ENCODE results near the gene TRIM13. TPM values are rescaled to one million over a fixed set of nuclear protein-coding genes. Genes with fewer than 3 reads are reported as not detected.

TRIM13 gene
- total and polyA plus RNA-seq, 2 donors (not counting 1 experiment from before 2014, with no cell fraction given): 28.9 to 45.9 TPM

DNA sequence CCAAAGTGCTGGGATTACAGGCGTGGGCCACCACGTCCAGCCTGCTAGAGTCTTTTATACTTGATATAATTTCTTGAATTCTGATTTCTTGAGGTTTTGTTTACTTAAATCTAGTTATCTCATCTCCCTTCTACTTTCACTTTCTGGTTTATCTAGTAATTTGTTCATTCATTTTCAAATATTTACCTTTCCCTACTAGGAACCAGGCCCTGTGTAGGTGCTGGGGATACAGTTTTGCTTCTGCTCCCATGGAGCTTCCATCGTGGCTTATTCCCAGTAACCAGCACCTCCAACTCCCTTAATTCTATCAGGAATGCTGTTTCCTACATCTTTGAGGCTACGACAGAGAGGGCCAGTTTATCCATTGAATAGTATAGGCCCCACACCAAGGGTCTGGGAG, 24.1 kb upstream of the TRIM13 start:
- peaks cover 4% of the 10 kb centered on the region for H3K4me1 Mint-ChIP-seq
- CTCF ChIA-PET: interaction anchor here (0.9 to 7.7 kb wide), 4 partner anchors 615 to 1098 kb away, joined by 3 to 85 read pairs (median 4); no protein-coding TSS in a partner anchor
- Histone ChIP-seq H3K9me3 (ENCODE audit: control extremely low read depth in 1 of 3, control insufficient read depth in 2 of 3, insufficient read depth in 1 of 3, low read length in 2 of 3) (no peaks in the 10 kb centered on the region), H3K27me3 (replicated peaks in 1 of 4; ENCODE audit: control extremely low read depth in 1 of 4, control insufficient read depth in 3 of 4, insufficient read depth in 4 of 4, low read length in 3 of 4) (no peaks in the 10 kb centered on the region), H2AFZ (ENCODE audit: insufficient read depth, low read depth, low read length, poor library complexity, severe bottlenecking) (no peak overlapping the region), H3K79me2 (ENCODE audit: control insufficient read depth, insufficient read depth, low read length) (no peaks in the 10 kb centered on the region), H3K27ac (ENCODE audit: low read length in 2 of 2) (no peak overlapping the region), H3K4me2 (replicated peaks; ENCODE audit: low read depth, low read length, poor library complexity, severe bottlenecking) (no peak overlapping the region), H3K36me3 (replicated peaks in 1 of 2; ENCODE audit: control extremely low read depth in 1 of 2, control insufficient read depth in 1 of 2, extremely low read depth in 1 of 2, insufficient read depth in 2 of 2, low read length in 1 of 2) (no peaks in the 10 kb centered on the region), H3K4me3 (ENCODE audit: control extremely low read depth in 1 of 5, extremely low read depth in 1 of 5, insufficient read depth in 1 of 5, low read depth in 2 of 5, low read length in 4 of 5) (no peak overlapping the region), H3K9ac (ENCODE audit: low read length) (no peak overlapping the region), H3K4me1 (ENCODE audit: control insufficient read depth in 2 of 2, insufficient read depth in 2 of 2, low read length in 2 of 2) (peaks cover 0 to 4% of the 10 kb centered on the region in 2 donors), H4K20me1 (ENCODE audit: control insufficient read depth, insufficient read depth, low read length, poor library complexity, severe bottlenecking) (no peaks in the 10 kb centered on the region)
- TF ChIP-seq EZH2 (IDR thresholded peaks at IDR 0.05; ENCODE audit: borderline replicate concordance, insufficient read depth, low read depth, low read length, poor library complexity, severe bottlenecking): no peak
- TF ChIP-seq, protein P1, sequence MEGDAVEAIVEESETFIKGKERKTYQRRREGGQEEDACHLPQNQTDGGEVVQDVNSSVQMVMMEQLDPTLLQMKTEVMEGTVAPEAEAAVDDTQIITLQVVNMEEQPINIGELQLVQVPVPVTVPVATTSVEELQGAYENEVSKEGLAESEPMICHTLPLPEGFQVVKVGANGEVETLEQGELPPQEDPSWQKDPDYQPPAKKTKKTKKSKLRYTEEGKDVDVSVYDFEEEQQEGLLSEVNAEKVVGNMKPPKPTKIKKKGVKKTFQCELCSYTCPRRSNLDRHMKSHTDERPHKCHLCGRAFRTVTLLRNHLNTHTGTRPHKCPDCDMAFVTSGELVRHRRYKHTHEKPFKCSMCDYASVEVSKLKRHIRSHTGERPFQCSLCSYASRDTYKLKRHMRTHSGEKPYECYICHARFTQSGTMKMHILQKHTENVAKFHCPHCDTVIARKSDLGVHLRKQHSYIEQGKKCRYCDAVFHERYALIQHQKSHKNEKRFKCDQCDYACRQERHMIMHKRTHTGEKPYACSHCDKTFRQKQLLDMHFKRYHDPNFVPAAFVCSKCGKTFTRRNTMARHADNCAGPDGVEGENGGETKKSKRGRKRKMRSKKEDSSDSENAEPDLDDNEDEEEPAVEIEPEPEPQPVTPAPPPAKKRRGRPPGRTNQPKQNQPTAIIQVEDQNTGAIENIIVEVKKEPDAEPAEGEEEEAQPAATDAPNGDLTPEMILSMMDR (IDR thresholded peaks at IDR 0.05): no peak
- H3K27me3 Mint-ChIP-seq: no peaks in the 10 kb centered on the region
- ATAC-seq (ENCODE audit: low read depth) (no peak), DNase-seq (no peak)
- no peak overlapping the region for H3K4me3 Mint-ChIP-seq
- no CpG with 5 or more reads among the region's 4 CpGs for WGBS (ENCODE audit: insufficient coverage)
- H3K27ac Mint-ChIP-seq: no peak overlapping the region
- no peaks in the 10 kb centered on the region for H3K9me3 Mint-ChIP-seq (ENCODE audit: insufficient read depth)
- POLR2A ChIA-PET: no interaction called here
- intact Hi-C loops (cut with micrococcal nuclease): no loop called here

DNA sequence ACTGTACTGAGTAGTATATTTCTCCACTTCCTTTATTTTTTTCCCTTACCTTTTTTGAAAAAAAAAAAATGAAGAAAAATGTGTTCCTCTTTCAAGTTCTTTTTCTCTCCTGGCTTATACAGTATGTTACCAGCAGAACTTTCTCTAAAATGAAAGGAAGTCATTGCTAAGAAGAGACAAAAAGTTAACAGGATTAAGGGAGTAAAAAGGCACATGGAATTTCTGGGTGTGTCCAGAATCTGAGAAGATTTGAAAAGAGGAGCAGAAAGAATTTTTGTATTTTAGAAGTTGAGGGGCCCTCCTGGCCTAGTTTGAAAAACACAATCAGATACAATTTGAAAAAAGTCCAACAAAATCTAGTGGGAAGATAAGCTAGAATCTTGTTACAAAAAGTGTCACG, 21.0 kb upstream of the TRIM13 start:
- no peaks in the 10 kb centered on the region for H3K9me3 Mint-ChIP-seq (ENCODE audit: insufficient read depth)
- H3K4me3 Mint-ChIP-seq: no peak overlapping the region
- Histone ChIP-seq H3K4me1 (ENCODE audit: control insufficient read depth in 2 of 2, insufficient read depth in 2 of 2, low read length in 2 of 2) (peaks cover 0 to 4% of the 10 kb centered on the region in 2 donors), H3K27me3 (replicated peaks in 1 of 4; ENCODE audit: control extremely low read depth in 1 of 4, control insufficient read depth in 3 of 4, insufficient read depth in 4 of 4, low read length in 3 of 4) (no peaks in the 10 kb centered on the region), H3K79me2 (ENCODE audit: control insufficient read depth, insufficient read depth, low read length) (no peaks in the 10 kb centered on the region), H2AFZ (ENCODE audit: insufficient read depth, low read depth, low read length, poor library complexity, severe bottlenecking) (no peak overlapping the region), H4K20me1 (ENCODE audit: control insufficient read depth, insufficient read depth, low read length, poor library complexity, severe bottlenecking) (no peaks in the 10 kb centered on the region), H3K9me3 (ENCODE audit: control extremely low read depth in 1 of 3, control insufficient read depth in 2 of 3, insufficient read depth in 1 of 3, low read length in 2 of 3) (no peaks in the 10 kb centered on the region), H3K36me3 (replicated peaks in 1 of 2; ENCODE audit: control extremely low read depth in 1 of 2, control insufficient read depth in 1 of 2, extremely low read depth in 1 of 2, insufficient read depth in 2 of 2, low read length in 1 of 2) (no peaks in the 10 kb centered on the region), H3K27ac (ENCODE audit: low read length in 2 of 2) (no peak overlapping the region), H3K4me3 (ENCODE audit: control extremely low read depth in 1 of 5, extremely low read depth in 1 of 5, insufficient read depth in 1 of 5, low read depth in 2 of 5, low read length in 4 of 5) (no peak overlapping the region), H3K9ac (ENCODE audit: low read length) (no peak overlapping the region), H3K4me2 (replicated peaks; ENCODE audit: low read depth, low read length, poor library complexity, severe bottlenecking) (no peak overlapping the region)
- H3K27me3 Mint-ChIP-seq: no peaks in the 10 kb centered on the region
- CTCF ChIA-PET: interaction anchor here (0.7 to 7.7 kb wide), 41 partner anchors 9 to 1095 kb away, joined by 3 to 100 read pairs (median 5); partner anchors contain the start of genes RNASEH2B and SPRYD7
- intact Hi-C loops (cut with micrococcal nuclease): loop anchor here (1.0 to 5.0 kb wide), 8 partner anchors 21 to 1311 kb away; partner anchors contain the start of gene TRIM13
- WGBS (ENCODE audit: insufficient coverage): no CpG with 5 or more reads among the region's 1 CpG
- POLR2A ChIA-PET: interaction anchor here (0.5 kb wide), 1 partner anchor 661 kb away, joined by 3 read pairs; no protein-coding TSS in a partner anchor
- TF ChIP-seq EZH2 (IDR thresholded peaks at IDR 0.05; ENCODE audit: borderline replicate concordance, insufficient read depth, low read depth, low read length, poor library complexity, severe bottlenecking): no peak
- TF ChIP-seq, protein P1 (IDR thresholded peaks at IDR 0.05): no peak
- DNase-seq (no peak), ATAC-seq (ENCODE audit: low read depth) (no peak)
- no peak overlapping the region for H3K27ac Mint-ChIP-seq
- peaks cover 4% of the 10 kb centered on the region for H3K4me1 Mint-ChIP-seq
